G401.6 (cell line): Measurements from ENCODE around the gene TFAP2B.

Experiments
- FAIRE-seq: peaks from 2 replicates; lab custom pipeline; 2012; peaks lifted over from hg19 to GRCh38; lab: Jason Lieb, UNC

The TFAP2B gene

GRCh38 chr6:50818673-50819072 is at the start of gene TFAP2B:
TSS of gene TFAP2B (plus strand) at chr6:50818871. CDS start at chr6:50818892, 21 bp downstream.
- FAIRE-seq, result no peak

GRCh38 chr6:50778696-50779095 is 40.0 kb upstream of the TFAP2B start:
- FAIRE-seq, result no peak

- no peak for FAIRE-seq
These were observed 38.3 kb upstream of the TFAP2B start for GRCh38 chr6:50780382-50780781.

- no peak for FAIRE-seq
These were observed 32.8 kb upstream of the TFAP2B start for GRCh38 chr6:50785921-50786320.

- FAIRE-seq, result peak; percentile 93
These were observed 26.7 kb upstream of the TFAP2B start for GRCh38 chr6:50791900-50792508.

- FAIRE-seq, result no peak
These were observed 25.9 kb upstream of the TFAP2B start for GRCh38 chr6:50792771-50793170.

- FAIRE-seq, result no peak
These were observed 23.1 kb upstream of the TFAP2B start for GRCh38 chr6:50795574-50795973.

GRCh38 chr6:50804283-50804682 is 14.4 kb upstream of the TFAP2B start:
- FAIRE-seq, result no peak

GRCh38 chr6:50807035-50807434 is 11.6 kb upstream of the TFAP2B start:
- FAIRE-seq, result no peak

- no peak for FAIRE-seq
These were observed 3.1 kb upstream of the TFAP2B start for GRCh38 chr6:50815436-50816114.

- peak; percentile 97 for FAIRE-seq
These were observed 2.5 kb upstream of the TFAP2B start for GRCh38 chr6:50816115-50816675.

- FAIRE-seq, result no peak
These were observed 1.6 kb upstream of the TFAP2B start for GRCh38 chr6:50816947-50817645.

GRCh38 chr6:50817646-50817950 is 1.1 kb upstream of the TFAP2B start:
- FAIRE-seq, result no peak

- FAIRE-seq, result no peak
These were observed 651 bp upstream of the TFAP2B start for GRCh38 chr6:50818020-50818419.

GRCh38 chr6:50819466-50819903 is 814 bp downstream of the TFAP2B start:
- FAIRE-seq, result no peak

GRCh38 chr6:50819904-50820868 is 1.5 kb downstream of the TFAP2B start:
- no peak for FAIRE-seq

- FAIRE-seq, result no peak
These were observed 2.2 kb downstream of the TFAP2B start for GRCh38 chr6:50820869-50821264.

- no peak for FAIRE-seq
These were observed 2.9 kb downstream of the TFAP2B start for GRCh38 chr6:50821441-50822077.

- FAIRE-seq, result no peak
These were observed 3.4 kb downstream of the TFAP2B start for GRCh38 chr6:50822078-50822476.

GRCh38 chr6:50823094-50823920 is 4.6 kb downstream of the TFAP2B start:
- no peak for FAIRE-seq

- no peak for FAIRE-seq
These were observed 5.9 kb downstream of the TFAP2B start for GRCh38 chr6:50824552-50824951.
